GM21619 (cell line): ENCODE measurements around the gene CHST4.
A peak's percentile ranks its signal among the peaks of the same experiment; 100 is the strongest.
"Not testable (repeated sequence)": the region's sequence is repeated elsewhere in the genome, so short reads cannot be mapped to it uniquely, and the experiment has no call there.

Source experiments
- ATAC-seq: cut with Tn5 transposase; IDR thresholded peaks from one replicate; pipeline ENCODE4 v1.9.1; 2021; ENCODE audit not compliant: unreplicated experiment

Gene CHST4

GRCh38 chr16:71526111-71526631 is at the start of gene CHST4:
Gene CHST4, plus strand, starts transcription at chr16:71526426. Its CDS starts 10,252 bp downstream, at chr16:71536678.
- peak; percentile 66 for ATAC-seq

DNA sequence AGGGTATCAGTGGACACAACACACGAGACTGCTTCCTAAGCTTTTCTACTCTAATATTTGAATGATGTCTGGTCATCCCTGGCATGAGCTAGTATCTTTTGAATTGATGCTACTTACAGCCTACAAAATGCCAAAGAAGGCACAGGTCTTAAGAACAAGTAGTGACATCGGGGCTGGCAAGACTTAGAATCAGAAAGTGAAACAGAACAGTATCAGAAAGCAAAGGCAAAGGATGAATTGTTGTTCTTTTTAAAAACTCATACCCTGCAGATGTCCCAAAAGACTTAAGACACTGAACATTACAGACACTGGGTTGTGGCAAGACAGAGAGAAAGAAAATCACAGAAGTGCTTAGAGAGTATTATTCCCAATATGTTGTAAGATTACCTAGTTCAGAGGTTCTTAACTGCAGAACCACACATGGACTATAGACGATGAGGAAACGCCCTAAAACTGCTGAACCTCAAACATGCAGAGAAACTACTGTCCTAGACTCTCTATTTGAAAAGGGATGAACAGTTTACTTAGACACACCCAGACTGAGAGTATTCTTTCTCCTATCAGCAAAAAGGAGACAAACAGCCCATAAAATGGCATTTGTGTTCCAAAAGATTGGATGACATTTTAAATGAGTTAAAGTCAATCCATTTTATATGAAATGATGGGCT is 49.6 kb upstream of the CHST4 start:
- no peak for ATAC-seq

- no peak for ATAC-seq
Observed at GRCh38 chr16:71479420-71479819, 46.8 kb upstream of the CHST4 start.

DNA sequence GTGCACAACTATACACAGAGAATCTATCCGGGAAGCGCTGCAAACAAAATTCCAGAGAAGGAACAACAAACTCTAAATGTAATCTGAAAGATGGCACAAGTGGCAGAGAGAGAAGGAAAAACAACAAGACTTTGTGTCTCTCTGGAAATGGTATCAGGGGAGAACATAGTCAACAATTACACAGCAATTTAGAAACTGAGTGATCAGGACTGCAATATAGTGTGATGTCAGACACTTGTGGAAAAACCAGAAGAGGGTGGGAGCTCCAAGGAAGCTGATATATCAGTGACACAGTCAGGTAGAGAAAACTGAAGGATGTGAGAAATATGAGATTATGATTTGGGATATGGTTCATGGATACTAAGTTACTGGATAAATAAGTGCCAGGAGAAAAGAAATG is 45.3 kb upstream of the CHST4 start:
- ATAC-seq = no peak

- no peak for ATAC-seq
Observed at GRCh38 chr16:71482569-71482968, 43.7 kb upstream of the CHST4 start.

- peak; percentile 86 for ATAC-seq
Observed at GRCh38 chr16:71484006-71484893, 42.0 kb upstream of the CHST4 start.

DNA sequence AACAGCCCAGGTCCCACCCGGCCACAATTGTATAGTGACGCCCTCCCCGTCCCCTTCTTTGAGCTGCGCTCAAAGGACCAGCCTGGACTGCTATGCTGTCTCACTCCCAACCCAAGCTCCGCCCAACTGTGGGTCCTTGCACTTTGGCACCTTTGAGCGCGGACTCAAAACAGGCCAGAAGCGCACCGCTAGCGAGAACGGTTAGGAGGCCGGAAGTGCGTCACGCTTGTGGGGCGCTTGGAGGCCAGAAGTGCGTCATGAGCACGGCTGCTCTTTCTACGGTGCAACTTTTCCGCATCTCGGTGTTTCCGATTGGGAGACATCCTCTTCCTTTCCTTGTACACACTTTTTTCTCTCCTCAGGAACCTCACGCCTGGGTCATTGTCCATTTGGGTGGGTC is 37.1 kb upstream of the CHST4 start, which contains the start of gene ZNF19:
Gene ZNF19, minus strand, starts transcription at position 203 of the 400 bp plus-strand sequence. CDS start 7,210 bp downstream, outside the sequence.
- no peak for ATAC-seq

DNA sequence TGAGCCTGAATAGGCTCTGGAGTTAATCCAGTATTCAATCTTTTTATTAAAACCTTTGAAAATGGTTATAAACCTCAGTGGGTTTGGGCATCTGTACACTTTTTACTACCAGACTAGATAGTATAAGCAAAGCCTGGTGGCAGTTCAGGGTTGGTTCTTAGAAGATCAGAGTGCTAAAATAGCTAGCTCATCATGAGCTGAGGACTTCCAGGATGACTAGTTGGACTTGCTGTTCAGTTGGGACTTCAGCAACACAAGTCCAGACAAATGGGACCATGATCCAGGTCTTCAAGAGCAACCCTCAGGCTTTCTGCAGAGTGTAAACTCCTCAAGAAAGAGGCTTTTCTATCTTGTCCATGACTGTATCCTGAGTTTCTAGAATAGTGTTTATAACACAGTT is 35.9 kb upstream of the CHST4 start:
- no peak for ATAC-seq

- ATAC-seq = no peak
Observed at GRCh38 chr16:71491054-71491453, 35.2 kb upstream of the CHST4 start.

DNA sequence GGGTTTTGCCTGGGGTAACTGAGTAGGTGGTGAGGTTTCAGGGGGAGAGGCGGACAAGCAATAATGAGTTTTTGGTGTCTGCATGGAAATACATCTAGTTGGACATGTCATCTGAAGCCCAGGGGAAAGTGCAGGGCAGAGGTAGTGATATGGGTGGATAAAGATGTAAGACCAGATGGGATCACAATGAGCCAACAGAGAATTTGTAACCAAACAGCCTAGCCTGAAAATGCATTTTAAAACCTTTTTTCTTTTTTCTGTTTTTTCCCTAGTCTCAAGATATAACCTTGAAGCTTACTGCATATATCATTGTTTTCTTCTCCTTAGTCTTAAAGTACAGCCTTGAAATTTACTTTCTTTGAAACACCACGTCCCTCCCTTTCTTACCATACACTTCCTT is 33.4 kb upstream of the CHST4 start:
- no peak for ATAC-seq

DNA sequence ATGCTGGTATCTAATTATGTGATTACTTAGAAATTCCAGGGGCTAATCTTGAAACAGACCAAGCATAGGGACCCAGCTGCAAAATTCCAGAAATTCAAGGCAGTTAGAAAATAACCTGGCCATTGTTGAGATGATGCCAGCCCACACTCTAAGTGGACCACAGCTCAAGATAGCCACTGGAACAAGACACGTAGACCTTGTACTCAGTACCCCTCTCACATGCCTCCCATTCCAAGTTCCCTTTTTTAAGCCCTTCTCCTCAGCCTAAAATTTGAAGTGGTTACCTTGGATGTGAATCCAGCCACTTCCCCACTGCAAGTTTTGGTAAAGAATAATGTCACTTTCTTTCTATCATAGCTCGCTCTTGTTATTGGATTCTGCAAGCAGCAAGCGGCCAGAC is 33.0 kb upstream of the CHST4 start:
- ATAC-seq = no peak

DNA sequence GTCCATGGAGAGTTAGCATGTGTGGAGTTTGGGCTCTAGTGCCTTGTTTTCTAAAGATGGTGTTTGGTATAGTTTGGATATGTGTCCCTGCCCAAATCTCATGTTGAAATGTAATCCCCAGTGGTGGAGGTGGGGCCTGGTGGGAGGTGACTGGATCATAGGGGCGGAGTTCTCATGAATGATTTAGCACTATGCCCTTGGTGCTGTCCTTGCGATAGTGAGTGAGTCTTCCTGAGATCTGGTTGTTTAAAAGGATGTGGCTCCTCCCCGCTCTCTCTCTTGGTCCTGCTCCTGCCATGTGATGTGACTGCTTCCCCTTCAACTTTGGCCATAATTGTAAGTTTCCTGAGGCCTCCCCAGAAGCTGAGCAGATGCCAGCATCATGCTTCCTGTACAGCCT is 28.2 kb upstream of the CHST4 start:
- no peak for ATAC-seq

GRCh38 chr16:71499775-71500364 is 26.4 kb upstream of the CHST4 start:
- peak; percentile 72 for ATAC-seq

GRCh38 chr16:71500964-71501363 is 25.3 kb upstream of the CHST4 start:
- ATAC-seq = no peak

DNA sequence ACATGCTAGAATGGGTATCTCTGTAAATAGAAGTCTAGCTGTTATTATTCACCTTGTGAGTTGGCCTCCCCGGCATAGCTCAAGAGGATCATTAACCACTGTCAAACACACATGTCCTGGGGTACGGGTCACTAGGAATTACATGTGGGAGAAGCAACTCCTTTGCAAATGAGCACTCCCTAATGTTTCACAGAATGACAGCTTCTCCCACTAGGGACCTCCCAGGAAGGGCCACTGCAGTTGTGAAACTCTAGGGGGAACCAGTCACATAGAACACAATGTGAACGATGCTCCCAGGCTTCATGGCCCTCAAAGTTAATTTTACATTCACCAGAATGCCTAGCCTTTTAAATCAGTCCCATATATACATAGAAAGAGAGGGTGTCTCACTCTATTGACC is 24.7 kb upstream of the CHST4 start:
- ATAC-seq = no peak

DNA sequence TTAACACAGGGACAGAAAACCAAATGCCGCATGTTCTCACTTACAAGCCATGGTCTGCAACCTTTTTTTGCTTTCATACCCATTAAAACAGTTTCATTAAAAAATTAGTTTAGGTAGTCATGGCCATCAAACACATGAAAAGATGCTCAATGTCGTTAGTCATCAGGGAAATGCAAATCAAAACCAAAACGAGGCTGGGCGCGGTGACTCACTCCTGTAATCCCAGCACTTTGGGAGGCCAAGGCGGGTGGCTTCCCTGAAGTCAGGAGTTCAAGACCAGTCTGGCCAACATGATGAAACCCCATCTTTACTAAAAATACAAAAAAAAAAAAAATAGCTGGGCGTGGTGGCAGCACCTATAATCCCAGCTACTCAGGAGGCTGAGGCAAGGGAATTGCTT is 22.2 kb upstream of the CHST4 start:
- not testable (repeated sequence) for ATAC-seq

DNA sequence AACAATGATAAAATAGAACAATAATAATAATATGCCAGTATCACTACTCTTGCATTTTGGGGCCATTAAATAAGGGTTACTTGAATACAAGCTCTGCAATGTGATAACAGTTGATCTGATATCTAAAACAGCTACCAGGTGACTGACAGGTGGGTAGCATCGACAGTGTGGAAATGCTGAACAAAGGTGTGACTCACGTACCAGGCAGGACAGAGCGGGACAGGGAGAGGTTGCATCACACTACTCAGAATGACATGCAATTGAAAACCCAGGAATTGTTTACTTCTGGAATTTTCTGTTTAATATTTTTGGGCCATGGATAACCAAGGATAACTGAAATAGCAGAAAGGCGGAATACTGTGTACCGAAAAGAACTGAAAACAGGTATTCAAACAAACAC is 21.3 kb upstream of the CHST4 start:
- ATAC-seq = no peak

GRCh38 chr16:71507061-71507460 is 19.2 kb upstream of the CHST4 start:
- no peak for ATAC-seq

DNA sequence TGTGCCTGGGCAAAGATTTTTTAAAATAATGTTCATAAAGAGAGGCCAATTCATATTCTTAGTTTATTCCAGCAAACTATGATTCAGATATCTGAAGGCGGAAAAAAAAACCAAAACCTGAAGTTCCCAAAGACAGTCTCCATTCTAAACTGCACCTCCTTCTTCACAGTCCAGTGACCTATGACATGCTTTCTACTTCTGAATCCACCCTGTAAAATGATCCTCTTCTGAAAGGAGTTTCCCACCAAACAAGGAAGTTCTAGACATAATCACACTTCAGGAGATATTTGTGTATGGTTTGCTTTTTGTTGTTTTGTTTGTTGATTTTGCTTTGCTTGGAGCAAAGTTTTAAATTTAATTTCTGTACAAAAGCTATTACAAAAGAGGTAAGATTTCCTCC is 12.9 kb upstream of the CHST4 start:
- ATAC-seq = no peak

DNA sequence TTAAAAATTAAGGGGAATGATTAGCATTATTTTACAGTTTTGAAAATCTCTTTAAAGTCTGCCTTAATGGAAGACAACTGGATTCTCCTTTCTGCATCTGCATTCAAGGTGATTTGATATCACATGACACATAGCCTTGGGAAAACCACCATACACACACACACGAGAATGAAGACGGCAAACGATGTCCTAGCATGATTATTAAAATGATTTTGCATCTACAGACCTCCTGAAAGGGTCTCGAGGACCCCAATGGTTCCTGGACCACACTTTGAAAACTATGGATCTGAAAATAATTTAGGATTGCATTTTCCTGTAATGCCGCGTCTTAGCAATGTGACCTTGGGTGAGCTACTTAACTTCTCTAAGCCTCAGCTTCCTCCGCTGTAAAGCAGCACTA is 11.8 kb upstream of the CHST4 start:
- no peak for ATAC-seq

- ATAC-seq = no peak
Observed at GRCh38 chr16:71515026-71515425, 11.2 kb upstream of the CHST4 start.

GRCh38 chr16:71520550-71520949 is 5.7 kb upstream of the CHST4 start:
- ATAC-seq = no peak
